ENCODE data around the gene OCEL1.

Gene OCEL1

DNA sequence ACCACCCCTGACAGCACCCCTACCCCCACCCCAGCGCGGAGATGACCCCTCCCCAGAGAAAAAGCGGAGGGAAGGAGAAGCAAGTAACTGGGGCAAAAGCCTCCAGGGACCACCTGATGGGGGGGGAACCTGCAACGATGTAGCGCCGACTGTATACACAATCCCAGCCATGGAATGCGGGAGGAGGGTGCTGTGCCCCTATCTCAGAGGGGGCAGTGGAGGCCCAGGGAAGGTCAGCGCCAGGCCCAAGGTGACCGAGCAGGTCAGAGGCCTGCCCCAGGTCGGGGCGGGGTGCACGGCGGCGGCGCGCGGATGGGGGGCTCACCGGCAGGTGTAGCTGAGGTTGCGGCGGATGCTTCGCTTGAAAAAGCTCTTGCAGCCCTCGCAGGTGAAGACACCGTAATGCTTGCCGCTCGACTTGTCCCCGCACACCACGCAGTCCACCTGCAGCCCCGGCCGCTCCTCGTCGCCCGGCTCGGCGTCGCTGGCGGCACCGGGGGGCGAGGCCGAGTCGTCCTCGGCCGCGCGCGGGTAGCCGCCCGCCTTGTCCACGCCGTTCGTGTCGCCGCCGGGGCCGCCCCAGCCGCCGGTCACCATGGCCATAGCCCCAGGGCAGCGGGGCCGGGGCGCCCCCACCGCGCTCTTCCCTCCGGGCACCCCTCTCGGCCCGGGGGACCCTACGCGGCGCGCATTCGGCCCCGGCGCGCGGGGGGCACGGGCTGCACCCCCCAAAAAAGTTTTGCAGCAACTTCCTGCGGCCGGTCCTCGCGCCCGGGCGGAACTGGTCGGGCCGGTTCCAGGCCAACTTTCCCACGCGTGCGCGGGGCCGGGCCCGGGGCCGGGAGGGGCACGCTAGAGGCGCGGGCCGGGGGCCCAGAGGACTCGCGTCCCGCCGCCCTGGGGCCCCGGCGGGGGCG is 18.9 kb downstream of the OCEL1 start:
- TF ChIP-seq, protein P1, sequence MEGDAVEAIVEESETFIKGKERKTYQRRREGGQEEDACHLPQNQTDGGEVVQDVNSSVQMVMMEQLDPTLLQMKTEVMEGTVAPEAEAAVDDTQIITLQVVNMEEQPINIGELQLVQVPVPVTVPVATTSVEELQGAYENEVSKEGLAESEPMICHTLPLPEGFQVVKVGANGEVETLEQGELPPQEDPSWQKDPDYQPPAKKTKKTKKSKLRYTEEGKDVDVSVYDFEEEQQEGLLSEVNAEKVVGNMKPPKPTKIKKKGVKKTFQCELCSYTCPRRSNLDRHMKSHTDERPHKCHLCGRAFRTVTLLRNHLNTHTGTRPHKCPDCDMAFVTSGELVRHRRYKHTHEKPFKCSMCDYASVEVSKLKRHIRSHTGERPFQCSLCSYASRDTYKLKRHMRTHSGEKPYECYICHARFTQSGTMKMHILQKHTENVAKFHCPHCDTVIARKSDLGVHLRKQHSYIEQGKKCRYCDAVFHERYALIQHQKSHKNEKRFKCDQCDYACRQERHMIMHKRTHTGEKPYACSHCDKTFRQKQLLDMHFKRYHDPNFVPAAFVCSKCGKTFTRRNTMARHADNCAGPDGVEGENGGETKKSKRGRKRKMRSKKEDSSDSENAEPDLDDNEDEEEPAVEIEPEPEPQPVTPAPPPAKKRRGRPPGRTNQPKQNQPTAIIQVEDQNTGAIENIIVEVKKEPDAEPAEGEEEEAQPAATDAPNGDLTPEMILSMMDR (IDR thresholded peaks at IDR 0.05; ENCODE audit: insufficient read depth, low read length, poor library complexity, severe bottlenecking), result no peak
- no peak for DNase-seq (ENCODE audit: extremely low read depth, insufficient read length)

DNA sequence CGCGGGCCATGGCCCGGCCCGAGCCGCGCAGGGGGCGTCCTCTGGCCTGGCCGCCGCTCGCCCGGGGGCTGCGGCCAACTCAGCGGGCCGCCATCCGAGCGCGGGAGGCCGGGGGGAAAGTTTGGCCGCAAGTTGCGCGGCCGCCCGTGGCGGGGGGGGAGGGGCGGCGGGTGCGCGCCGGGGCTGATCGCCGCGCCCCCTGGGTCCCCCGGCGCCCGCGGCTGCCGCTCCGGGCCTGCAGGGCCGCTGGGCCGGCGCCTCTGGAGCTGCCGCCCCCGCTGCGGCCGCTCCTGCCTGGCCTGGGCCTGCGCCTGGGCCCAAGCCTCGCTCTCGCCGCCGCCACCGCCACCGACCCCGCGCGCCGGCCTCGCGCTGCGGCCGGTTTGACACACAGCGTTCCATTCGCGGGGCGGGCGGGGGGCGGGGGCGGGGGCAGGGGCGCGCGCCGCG is 19.5 kb downstream of the OCEL1 start, which contains the start of gene NR2F6:
Gene NR2F6, minus strand, starts transcription at position 385 of the 450 bp plus-strand sequence. CDS start 699 bp downstream, outside the sequence.
- Histone ChIP-seq H3K27me3 (replicated peaks; ENCODE audit: control insufficient read depth, insufficient read depth, low read length) (no peaks in the 10 kb centered on the region), H3K4me3 (replicated peaks; ENCODE audit: low read depth, low read length) (peak within 1 kb of the TSS; percentile 73), H3K36me3 (ENCODE audit: control insufficient read depth, insufficient read depth, low read length) (no peaks in the 10 kb centered on the region)
- TF ChIP-seq, protein P1 (IDR thresholded peaks at IDR 0.05; ENCODE audit: insufficient read depth, low read length, poor library complexity, severe bottlenecking), result no peak
- DNase-seq (ENCODE audit: extremely low read depth, insufficient read length), result no peak

More for the DNA sequence above, 18.9 kb downstream of the OCEL1 start:
- H3K27me3 ChIP-seq (replicated peaks; ENCODE audit: control insufficient read depth, insufficient read depth, low read length), result no peaks in the 10 kb centered on the region
- no peaks in the 10 kb centered on the region for H3K36me3 ChIP-seq (ENCODE audit: control insufficient read depth, insufficient read depth, low read length)
- peak overlapping the region; percentile 73 for H3K4me3 ChIP-seq (replicated peaks; ENCODE audit: low read depth, low read length)

DNA sequence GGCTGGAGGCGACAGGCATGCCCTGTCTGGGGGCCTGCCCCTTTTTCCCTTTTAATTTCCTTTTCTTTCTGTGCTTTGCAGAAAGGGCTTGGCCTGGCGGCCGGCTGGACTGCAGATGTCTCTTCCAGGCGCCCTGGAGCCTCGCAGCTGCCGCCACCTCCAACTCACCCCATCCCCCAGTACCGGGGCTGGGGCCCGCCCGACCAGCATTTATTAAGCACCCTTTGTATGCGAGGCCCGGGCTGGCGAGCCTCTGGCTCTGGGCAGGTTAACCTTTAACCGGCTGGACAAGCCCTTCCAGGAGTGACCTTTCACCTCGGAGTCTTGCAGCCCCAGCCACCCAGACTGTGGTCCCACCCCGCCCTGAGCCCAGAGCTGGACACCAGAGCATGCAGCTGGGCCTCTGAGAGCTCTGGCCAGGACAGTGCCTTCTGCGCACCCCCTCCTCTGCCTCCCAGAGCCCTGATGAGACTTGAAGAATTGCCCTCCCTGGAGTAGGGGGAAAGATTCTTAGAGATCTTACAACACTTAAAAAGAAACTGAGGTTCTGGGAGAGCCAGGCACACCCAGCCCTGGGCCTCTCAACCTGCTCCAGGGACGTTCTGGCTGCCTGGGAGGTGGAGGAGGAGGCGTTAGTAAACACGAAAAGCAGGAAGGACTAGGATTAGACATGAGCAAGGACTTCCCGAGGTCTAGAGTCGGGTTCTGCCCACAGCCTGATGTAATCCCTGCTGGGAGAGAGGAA is 20.8 kb downstream of the OCEL1 start:
- Histone ChIP-seq H3K4me3 (replicated peaks; ENCODE audit: low read depth, low read length) (peak overlapping the region; percentile 62), H3K36me3 (ENCODE audit: control insufficient read depth, insufficient read depth, low read length) (no peaks in the 10 kb centered on the region), H3K27me3 (replicated peaks; ENCODE audit: control insufficient read depth, insufficient read depth, low read length) (no peaks in the 10 kb centered on the region)
- TF ChIP-seq, protein P1 (IDR thresholded peaks at IDR 0.05; ENCODE audit: insufficient read depth, low read length, poor library complexity, severe bottlenecking), result no peak
- no peak for DNase-seq (ENCODE audit: extremely low read depth, insufficient read length)

DNA sequence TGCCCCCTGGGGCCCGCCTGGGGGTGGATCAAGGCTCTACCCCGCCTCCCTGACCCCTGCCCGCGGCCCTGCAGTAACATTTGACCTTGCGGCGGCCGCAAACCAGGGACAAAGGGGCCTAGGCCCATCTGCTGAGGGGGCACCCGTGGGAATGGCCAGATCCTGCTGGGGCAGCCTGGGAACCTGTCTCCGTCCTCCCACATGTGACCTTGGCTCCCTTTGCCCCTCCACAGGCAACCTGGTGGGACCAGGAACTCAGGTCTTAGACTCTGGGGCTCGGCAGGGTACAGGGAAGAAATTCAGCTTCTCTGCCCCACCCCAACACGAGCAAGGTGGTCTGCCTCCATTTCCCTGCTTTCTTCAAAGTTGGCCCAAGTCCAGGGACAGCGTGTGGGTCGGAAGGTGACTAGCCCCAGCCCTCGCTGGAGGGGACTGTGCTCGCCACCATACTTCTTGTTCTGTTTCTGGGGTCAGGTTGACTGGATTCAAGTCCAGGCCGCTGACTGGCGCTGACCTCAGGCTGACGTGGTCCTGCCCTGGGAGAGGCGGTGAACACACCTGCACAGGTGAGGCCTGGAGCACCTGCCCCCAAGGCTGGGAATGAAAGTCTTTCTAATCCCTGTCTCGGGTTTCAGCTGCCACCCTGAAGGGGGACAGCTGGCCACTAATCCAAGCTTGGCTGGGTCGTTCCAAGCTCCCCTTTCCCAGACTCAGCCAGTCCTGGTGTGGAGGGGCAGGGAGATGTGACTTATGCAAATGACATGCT is 22.2 kb downstream of the OCEL1 start:
- TF ChIP-seq, protein P1 (IDR thresholded peaks at IDR 0.05; ENCODE audit: insufficient read depth, low read length, poor library complexity, severe bottlenecking), result no peak
- no peaks in the 10 kb centered on the region for H3K36me3 ChIP-seq (ENCODE audit: control insufficient read depth, insufficient read depth, low read length)
- H3K27me3 ChIP-seq (replicated peaks; ENCODE audit: control insufficient read depth, insufficient read depth, low read length), result no peaks in the 10 kb centered on the region
- DNase-seq (ENCODE audit: extremely low read depth, insufficient read length), result no peak
- no peak overlapping the region for H3K4me3 ChIP-seq (replicated peaks; ENCODE audit: low read depth, low read length)

DNA sequence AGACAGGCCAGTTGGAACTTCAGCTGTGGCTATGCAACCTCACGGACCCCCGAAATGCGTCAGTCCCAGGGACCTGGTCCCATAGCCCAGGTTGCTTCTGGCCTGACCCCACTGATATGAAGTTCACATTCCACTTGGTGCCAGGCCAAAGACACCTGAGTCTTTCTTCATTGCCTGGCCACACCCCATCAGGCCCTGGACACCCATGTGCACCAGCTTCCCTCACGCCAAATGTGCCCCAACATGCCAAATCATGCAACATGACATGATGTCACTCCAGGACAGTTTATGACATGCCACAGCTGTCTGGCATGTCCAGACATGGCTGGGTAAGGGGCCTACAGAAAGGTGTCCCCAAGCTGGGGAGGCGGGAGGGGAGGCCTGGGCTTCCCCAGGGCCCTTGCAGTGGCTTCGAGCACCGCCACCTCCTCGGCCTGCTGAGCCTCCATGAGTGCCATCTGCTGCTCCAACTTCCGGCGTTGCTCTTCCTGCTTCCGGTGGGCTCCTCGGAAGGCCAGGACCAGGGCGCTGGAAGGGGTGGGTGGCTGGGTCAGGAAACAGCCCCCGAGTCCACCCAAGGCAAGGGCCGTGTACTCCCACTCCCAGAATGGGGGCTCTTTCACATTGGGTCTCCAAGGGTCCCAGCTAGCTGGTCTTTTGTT is 24.0 kb downstream of the OCEL1 start:
- no peak for DNase-seq (ENCODE audit: extremely low read depth, insufficient read length)
- Histone ChIP-seq H3K4me3 (replicated peaks; ENCODE audit: low read depth, low read length) (no peak overlapping the region), H3K27me3 (replicated peaks; ENCODE audit: control insufficient read depth, insufficient read depth, low read length) (no peaks in the 10 kb centered on the region), H3K36me3 (ENCODE audit: control insufficient read depth, insufficient read depth, low read length) (no peaks in the 10 kb centered on the region)
- TF ChIP-seq, protein P1 (IDR thresholded peaks at IDR 0.05; ENCODE audit: insufficient read depth, low read length, poor library complexity, severe bottlenecking), result no peak
